H1 (cell line): ENCODE results near the gene TXNDC16. TPM values are rescaled to one million over a fixed set of nuclear protein-coding genes. Genes with fewer than 3 reads are reported as not detected.
A peak's percentile ranks its signal among the peaks of the same experiment; 100 is the strongest.

Experiments used
- ASH2L ChIP-seq: fragments of 200-600, 300-600 bp; sonication (generic); IDR thresholded peaks from one replicate; pipeline ENCODE4 v1.7.1; 2017; ENCODE audit warnings: low read length
- BACH1 ChIP-seq: IDR thresholded peaks from 2 replicates; pipeline ENCODE4 v1.6.1; 2012; ENCODE audit warnings: low read length, improper control_type of control experiment
- CREB1 ChIP-seq: IDR thresholded peaks from 2 replicates; pipeline ENCODE4 v1.6.1; 2012; ENCODE audit warnings: inconsistent platforms
- HDAC2 ChIP-seq, 2 experiments: fragments of 300-600 bp in 1 of 2; sonication (generic) in 1 of 2; IDR thresholded peaks; 2 replicates each; pipeline ENCODE4 v1.6.1; 2011 to 2012; ENCODE audit warnings: low read depth in 2 of 2, low read length in 2 of 2, mild to moderate bottlenecking in 2 of 2, moderate library complexity in 2 of 2, borderline replicate concordance in 1 of 2, inconsistent platforms in 1 of 2
- KDM1A ChIP-seq: fragments of 200-600, 300-600 bp; sonication (generic); IDR thresholded peaks from 2 replicates; pipeline ENCODE4 v1.7.1; 2016; ENCODE audit warnings: mild to moderate bottlenecking, low read length, borderline replicate concordance
- NRF1 ChIP-seq: IDR thresholded peaks from 2 replicates; pipeline ENCODE4 v1.6.1; 2011; ENCODE audit warnings: mild to moderate bottlenecking, low read depth, low read length, improper control_type of control experiment
- polyA plus RNA-seq, 7 experiments: library from polyadenylated mRNA; depleted of rRNA in 3 of 7; stranded (reverse) in 5 of 7; unstranded in 2 of 7; fragments of >200 nt in 5 of 7; fragments of 200-250 nt in 2 of 7; gene quantifications; 1 replicate in 5 of 7; 2 replicates in 1 of 7; 4 replicates in 1 of 7; pipeline versions ENCODE4 v1.2.1 to v1.2.3, GENCODE V29; 2011 to 2013; ENCODE audit warnings: missing spikeins in 2 of 7, mixed read lengths in 2 of 7
- total RNA-seq: library from RNA; stranded (reverse); fragmentation: NEBNext Ultra II Directional; extraction: Animal tissue kit (Norgen Biotek cat#: 25700); gene quantifications from 2 replicates; pipeline ENCODE4 v1.2.1, GENCODE V29; 2021
- TF ChIP-seq, protein P1 (sequence below): fragments of 300-600 bp; sonication (generic); IDR thresholded peaks from 2 replicates; pipeline ENCODE4 v1.7.1; 2012; ENCODE audit warnings: low read length, moderate library complexity, mild to moderate bottlenecking, inconsistent platforms; ENCODE audit not compliant: insufficient replicate concordance
- TF ChIP-seq, protein P2 (sequence below), 3 experiments: IDR thresholded peaks; 1 replicate in 2 of 3; 2 replicates in 1 of 3; pipeline versions ENCODE4 v1.5.1 to v1.6.1; 2011; ENCODE audit warnings: low read length in 3 of 3, mild to moderate bottlenecking in 3 of 3, inconsistent platforms in 2 of 3, low read depth in 1 of 3, moderate library complexity in 1 of 3; ENCODE audit not compliant: insufficient read depth in 1 of 3; ENCODE audit errors: control extremely low read depth in 1 of 3

TXNDC16 gene
- total and polyA plus RNA-seq, 2 of the 8 experiments (the other 6 are each of a cell fraction or from before 2014, with no cell fraction given) = 6.7 to 14.3 TPM

DNA sequence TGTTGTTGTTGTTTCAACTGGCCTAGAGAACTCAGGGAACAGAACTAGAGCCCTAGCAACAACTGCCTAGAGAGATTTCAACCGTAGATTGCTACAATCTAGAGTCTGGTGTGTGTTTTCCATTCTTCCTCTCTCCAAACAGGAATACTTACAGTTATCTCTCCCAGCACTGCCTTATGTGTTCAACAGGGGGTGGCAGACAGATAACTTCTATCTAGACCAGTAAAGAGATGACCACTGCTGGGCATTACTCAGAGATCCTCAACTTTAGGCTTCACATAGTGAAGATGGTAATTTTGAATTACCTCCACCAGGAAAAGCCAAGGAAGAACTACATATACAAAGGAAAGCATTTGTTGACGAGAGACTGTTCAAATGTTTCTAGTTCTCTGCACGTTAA lies 4.8 kb downstream of the TXNDC16 start (continued):
- TF ChIP-seq, protein P1, sequence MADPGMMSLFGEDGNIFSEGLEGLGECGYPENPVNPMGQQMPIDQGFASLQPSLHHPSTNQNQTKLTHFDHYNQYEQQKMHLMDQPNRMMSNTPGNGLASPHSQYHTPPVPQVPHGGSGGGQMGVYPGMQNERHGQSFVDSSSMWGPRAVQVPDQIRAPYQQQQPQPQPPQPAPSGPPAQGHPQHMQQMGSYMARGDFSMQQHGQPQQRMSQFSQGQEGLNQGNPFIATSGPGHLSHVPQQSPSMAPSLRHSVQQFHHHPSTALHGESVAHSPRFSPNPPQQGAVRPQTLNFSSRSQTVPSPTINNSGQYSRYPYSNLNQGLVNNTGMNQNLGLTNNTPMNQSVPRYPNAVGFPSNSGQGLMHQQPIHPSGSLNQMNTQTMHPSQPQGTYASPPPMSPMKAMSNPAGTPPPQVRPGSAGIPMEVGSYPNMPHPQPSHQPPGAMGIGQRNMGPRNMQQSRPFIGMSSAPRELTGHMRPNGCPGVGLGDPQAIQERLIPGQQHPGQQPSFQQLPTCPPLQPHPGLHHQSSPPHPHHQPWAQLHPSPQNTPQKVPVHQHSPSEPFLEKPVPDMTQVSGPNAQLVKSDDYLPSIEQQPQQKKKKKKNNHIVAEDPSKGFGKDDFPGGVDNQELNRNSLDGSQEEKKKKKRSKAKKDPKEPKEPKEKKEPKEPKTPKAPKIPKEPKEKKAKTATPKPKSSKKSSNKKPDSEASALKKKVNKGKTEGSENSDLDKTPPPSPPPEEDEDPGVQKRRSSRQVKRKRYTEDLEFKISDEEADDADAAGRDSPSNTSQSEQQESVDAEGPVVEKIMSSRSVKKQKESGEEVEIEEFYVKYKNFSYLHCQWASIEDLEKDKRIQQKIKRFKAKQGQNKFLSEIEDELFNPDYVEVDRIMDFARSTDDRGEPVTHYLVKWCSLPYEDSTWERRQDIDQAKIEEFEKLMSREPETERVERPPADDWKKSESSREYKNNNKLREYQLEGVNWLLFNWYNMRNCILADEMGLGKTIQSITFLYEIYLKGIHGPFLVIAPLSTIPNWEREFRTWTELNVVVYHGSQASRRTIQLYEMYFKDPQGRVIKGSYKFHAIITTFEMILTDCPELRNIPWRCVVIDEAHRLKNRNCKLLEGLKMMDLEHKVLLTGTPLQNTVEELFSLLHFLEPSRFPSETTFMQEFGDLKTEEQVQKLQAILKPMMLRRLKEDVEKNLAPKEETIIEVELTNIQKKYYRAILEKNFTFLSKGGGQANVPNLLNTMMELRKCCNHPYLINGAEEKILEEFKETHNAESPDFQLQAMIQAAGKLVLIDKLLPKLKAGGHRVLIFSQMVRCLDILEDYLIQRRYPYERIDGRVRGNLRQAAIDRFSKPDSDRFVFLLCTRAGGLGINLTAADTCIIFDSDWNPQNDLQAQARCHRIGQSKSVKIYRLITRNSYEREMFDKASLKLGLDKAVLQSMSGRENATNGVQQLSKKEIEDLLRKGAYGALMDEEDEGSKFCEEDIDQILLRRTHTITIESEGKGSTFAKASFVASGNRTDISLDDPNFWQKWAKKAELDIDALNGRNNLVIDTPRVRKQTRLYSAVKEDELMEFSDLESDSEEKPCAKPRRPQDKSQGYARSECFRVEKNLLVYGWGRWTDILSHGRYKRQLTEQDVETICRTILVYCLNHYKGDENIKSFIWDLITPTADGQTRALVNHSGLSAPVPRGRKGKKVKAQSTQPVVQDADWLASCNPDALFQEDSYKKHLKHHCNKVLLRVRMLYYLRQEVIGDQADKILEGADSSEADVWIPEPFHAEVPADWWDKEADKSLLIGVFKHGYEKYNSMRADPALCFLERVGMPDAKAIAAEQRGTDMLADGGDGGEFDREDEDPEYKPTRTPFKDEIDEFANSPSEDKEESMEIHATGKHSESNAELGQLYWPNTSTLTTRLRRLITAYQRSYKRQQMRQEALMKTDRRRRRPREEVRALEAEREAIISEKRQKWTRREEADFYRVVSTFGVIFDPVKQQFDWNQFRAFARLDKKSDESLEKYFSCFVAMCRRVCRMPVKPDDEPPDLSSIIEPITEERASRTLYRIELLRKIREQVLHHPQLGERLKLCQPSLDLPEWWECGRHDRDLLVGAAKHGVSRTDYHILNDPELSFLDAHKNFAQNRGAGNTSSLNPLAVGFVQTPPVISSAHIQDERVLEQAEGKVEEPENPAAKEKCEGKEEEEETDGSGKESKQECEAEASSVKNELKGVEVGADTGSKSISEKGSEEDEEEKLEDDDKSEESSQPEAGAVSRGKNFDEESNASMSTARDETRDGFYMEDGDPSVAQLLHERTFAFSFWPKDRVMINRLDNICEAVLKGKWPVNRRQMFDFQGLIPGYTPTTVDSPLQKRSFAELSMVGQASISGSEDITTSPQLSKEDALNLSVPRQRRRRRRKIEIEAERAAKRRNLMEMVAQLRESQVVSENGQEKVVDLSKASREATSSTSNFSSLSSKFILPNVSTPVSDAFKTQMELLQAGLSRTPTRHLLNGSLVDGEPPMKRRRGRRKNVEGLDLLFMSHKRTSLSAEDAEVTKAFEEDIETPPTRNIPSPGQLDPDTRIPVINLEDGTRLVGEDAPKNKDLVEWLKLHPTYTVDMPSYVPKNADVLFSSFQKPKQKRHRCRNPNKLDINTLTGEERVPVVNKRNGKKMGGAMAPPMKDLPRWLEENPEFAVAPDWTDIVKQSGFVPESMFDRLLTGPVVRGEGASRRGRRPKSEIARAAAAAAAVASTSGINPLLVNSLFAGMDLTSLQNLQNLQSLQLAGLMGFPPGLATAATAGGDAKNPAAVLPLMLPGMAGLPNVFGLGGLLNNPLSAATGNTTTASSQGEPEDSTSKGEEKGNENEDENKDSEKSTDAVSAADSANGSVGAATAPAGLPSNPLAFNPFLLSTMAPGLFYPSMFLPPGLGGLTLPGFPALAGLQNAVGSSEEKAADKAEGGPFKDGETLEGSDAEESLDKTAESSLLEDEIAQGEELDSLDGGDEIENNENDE = no peak
- no peak for TF ChIP-seq CREB1
- no peak for TF ChIP-seq ASH2L
- TF ChIP-seq HDAC2 (IDR thresholded peaks at IDR 0.05; ENCODE audit: borderline replicate concordance in 1 of 2, low read depth in 2 of 2, low read length in 2 of 2) = no peak
- TF ChIP-seq, protein P2, sequence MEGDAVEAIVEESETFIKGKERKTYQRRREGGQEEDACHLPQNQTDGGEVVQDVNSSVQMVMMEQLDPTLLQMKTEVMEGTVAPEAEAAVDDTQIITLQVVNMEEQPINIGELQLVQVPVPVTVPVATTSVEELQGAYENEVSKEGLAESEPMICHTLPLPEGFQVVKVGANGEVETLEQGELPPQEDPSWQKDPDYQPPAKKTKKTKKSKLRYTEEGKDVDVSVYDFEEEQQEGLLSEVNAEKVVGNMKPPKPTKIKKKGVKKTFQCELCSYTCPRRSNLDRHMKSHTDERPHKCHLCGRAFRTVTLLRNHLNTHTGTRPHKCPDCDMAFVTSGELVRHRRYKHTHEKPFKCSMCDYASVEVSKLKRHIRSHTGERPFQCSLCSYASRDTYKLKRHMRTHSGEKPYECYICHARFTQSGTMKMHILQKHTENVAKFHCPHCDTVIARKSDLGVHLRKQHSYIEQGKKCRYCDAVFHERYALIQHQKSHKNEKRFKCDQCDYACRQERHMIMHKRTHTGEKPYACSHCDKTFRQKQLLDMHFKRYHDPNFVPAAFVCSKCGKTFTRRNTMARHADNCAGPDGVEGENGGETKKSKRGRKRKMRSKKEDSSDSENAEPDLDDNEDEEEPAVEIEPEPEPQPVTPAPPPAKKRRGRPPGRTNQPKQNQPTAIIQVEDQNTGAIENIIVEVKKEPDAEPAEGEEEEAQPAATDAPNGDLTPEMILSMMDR (IDR thresholded peaks at IDR 0.05; ENCODE audit: control extremely low read depth in 1 of 3, insufficient read depth in 1 of 3, low read depth in 1 of 3, low read length in 3 of 3) = peak in 1 of 3 experiments; percentile 3; a peak in 1 of 4 replicates
- TF ChIP-seq KDM1A = no peak
- TF ChIP-seq BACH1 = no peak
- TF ChIP-seq NRF1 = no peak
